ENCODE data around the gene CASP1.

CASP1 gene

GRCh38 chr11:104984808-104985207 lies 50.1 kb downstream of the CASP1 start:
- no peak for DNase-seq (ENCODE audit: low spot score)

- no peak for DNase-seq (ENCODE audit: low spot score)
Measured at GRCh38 chr11:104979839-104980238, 55.1 kb downstream of the CASP1 start.
